Erythroblast (primary cell): ENCODE data around the gene SH2D1A.

Experiments
- GATA1 ChIP-seq: IDR thresholded peaks from 2 replicates; pipeline ENCODE4 v1.6.1; 2011; ENCODE audit warnings: low read depth, mild to moderate bottlenecking, control low read depth, low read length, moderate library complexity
- POLR2A ChIP-seq: IDR thresholded peaks from 2 replicates; pipeline ENCODE4 v1.6.1; 2011; ENCODE audit warnings: mild to moderate bottlenecking, low read length

GRCh38 chrX:124421898-124422655 is 75.7 kb downstream of the SH2D1A start:
- TF ChIP-seq POLR2A = no peak
- no peak for TF ChIP-seq GATA1
